GM19372 (cell line): ENCODE measurements around the gene JARID2.
A peak's percentile ranks its signal among the peaks of the same experiment; 100 is the strongest.

ENCODE experiments used
- ATAC-seq: cut with Tn5 transposase; IDR thresholded peaks from one replicate; pipeline ENCODE4 v1.9.1; 2021; ENCODE audit warnings: mild to moderate bottlenecking, low read depth, moderate library complexity; ENCODE audit not compliant: unreplicated experiment

The JARID2 gene

DNA sequence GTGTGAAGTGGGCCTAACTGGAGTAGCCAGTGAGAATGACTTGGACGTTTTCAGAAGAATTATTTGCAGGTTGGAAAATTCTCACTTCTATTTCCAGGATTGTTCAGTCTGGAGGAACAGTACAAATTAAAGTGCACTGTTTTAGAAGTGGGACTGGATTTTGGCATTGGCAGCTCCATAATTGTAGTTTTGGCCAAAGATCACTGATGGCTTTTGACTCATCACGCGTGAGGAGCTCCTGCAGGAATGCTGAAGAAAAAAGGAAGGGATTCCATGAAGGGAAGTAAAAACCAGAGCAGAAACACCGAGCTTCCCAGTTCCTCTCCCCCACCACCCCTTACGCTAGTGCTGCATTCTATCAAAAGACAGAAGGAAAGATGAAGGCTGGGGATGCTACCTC lies 103.5 kb downstream of the JARID2 start:
- ATAC-seq: no peak

DNA sequence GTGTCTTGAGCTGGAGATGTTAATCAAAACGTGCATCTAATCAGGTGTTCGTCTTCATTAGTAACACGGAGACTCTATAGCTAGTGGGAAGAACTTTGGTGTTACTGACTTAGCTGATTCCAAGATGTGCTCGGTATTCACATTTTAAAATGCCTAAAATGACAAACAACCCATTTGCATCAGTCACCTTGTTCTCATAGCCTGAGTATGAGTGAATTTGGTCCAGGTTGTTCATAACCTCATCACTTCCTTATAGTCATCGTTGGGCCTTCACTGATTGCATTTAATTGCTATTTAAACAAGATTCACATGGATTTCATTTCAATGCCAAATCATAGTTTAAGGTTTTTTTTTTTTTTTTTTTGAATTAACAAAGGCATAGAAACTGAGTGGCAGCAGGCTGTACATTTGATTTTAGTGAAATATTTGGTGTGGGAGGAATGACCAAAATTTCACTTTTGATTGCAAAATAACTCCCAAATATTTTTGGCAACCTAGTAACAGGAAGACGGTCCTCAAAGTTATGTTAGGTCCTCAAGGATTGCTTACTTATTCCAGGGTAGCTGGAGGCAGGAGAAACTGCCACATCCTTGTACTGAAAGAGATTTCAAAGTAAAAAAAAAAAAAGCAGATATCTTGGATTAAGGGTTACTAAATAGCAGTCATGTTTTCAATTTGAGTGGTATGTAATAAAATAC lies 104.7 kb downstream of the JARID2 start:
- ATAC-seq: no peak

GRCh38 chr6:15351631-15352030 lies 105.8 kb downstream of the JARID2 start:
- ATAC-seq: no peak

DNA sequence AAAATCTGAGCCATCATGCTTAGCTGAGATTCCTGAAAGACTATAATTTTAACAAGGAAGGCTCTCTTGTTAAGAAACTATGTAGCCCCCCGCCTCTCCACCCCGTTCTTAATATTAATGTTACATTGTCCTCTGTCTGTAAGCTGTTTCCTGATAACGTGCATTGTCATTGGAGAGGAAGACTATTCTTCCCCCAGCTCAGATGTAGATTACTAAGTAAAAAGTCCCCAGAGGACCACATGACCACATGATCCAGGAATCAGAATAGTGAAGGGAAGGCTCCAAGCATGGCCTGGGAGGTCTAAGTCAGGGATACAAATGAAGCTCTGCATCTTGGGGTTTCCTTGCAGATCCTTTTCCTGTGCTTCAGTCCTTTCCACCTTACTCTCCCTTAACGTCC lies 106.4 kb downstream of the JARID2 start:
- no peak for ATAC-seq

GRCh38 chr6:15352845-15353244 lies 107.0 kb downstream of the JARID2 start:
- ATAC-seq: no peak

DNA sequence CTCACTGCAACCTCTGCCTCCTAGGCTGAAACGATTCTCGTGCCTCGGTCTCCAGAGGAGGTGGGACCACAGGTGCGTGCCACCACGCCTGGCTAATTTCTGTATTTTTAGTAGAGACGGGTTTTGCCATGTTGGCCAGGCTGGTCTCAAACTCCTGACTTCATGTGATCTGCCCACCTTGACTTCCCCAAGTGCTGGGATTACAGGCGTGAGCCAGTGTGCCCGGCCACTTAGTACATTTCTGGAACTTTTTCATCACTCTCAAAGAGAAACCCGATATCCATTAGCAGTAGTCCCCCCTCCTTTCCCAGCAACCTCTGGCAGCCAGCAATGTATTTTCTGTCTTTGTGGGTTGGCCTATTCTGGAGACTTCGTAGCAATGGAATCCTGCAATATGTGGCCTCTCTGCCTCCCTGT lies 109.8 kb downstream of the JARID2 start:
- no peak for ATAC-seq

GRCh38 chr6:15356179-15356578 lies 110.3 kb downstream of the JARID2 start:
- ATAC-seq: no peak

DNA sequence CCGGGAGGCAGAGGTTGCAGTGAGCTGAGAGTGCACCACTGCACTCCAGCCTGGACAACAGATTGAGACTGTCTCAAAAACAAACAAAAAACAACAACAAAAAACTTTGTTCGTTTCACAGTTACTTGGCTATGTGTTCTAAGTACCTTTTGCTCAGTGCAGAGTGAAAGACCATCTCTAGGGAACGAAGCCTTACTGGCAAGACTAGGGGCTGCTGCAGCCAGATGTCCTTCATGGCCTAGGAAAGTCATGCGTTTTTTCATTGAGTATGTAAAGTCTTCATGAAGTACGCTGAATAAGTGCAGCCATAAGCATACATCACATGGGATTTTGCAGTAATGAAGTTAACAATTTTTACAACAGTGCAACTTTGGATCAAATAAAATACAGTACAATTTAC lies 111.1 kb downstream of the JARID2 start:
- no peak for ATAC-seq

DNA sequence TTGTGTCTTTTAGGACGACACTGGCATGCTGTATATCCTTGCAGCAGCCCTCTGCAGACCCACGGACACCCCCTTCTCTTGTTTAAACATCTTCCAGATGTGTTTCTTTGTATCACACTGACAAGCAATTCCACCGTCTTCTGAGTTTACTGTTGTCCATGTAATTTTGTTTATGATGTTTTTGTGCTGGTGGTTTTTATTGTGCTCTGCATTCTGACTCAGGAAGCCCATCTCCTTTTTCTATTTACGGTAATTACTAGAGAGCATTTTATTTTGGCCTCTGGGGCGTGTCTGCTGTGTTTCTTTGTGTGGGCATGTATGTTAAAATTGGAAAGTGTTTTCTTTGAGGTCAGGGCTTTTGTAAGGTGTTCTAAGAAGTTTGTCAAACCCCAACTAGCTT lies 111.9 kb downstream of the JARID2 start:
- ATAC-seq: no peak

DNA sequence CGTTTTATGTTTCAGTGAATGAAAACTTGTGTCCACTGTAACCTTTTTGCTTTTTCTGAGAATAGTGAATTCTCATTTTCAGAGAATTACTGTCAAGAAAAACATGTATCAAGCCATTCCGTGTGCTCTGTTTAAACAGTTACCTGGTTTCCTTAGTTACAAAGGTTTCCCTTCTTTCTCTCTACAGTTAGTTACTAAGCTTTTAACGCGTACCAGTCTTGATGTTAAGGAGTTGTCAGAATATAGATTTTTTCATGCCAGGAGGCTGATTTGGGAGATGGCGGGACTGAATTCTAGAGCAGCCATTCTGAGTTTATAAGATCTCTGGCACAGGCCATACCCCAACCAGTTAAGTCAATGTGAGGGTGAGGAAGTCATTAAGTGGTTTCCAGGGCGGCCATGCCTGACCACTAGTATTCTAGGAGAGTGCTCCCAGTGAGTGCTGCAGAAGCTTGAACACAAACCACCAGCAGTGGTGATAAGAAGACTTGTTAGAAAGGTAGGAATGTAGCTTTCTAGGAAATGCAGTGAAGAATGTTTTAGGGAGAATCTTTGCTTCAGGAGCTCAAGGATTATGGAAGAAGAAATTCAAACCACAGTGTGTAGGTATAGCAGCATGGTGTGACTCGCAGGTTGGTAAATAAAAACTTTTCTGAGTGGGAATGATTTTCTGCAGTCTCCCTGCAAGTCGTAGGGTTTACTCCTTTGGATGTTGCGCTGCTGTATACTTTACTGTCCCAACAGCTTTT lies 112.9 kb downstream of the JARID2 start:
- no peak for ATAC-seq

DNA sequence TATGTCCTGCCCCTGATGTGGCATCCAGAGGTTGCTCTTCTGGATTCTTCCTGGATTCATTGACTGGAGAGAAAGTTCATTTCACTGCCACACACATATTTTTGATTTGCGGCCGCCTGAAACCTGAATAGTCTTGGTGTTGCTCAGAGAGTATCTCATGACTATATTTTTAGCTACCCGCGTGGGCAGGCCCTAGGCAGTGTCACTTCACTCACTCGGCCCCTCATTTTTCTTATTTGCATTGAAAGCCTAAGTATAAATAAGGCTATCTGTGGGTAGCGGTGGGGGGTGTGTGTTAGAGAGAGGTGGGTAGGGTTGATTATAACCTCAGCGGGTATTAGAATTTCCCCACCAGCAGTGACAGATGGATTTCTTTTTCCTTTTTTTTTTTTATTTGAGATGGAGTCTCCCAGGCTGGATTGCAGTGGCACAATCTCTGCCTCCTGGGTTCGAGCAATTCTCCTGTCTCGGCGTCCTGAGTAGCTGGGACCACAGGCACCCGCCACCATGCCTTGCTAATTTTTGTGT lies 113.5 kb downstream of the JARID2 start:
- ATAC-seq: peak; percentile 71

GRCh38 chr6:15360300-15360699 lies 114.4 kb downstream of the JARID2 start:
- ATAC-seq: no peak

DNA sequence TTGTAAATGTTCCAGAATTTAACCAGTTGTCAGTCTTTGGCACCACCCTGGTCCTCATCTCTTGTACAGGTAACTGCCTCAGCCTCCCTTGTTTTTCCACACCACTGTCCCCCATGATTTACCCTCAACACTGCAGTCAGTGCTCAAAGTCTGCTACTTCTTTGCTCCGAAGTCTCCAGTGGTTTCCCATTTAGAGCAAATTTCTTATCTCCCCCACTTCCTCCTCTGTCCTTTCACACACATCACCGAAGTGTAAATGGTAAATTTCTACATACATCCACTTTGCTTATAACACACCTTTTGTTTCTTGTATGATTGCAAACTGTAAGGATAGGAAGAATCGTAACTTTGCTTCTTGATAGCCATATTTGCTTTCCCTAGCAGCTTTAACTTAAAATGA lies 115.3 kb downstream of the JARID2 start:
- ATAC-seq: no peak

DNA sequence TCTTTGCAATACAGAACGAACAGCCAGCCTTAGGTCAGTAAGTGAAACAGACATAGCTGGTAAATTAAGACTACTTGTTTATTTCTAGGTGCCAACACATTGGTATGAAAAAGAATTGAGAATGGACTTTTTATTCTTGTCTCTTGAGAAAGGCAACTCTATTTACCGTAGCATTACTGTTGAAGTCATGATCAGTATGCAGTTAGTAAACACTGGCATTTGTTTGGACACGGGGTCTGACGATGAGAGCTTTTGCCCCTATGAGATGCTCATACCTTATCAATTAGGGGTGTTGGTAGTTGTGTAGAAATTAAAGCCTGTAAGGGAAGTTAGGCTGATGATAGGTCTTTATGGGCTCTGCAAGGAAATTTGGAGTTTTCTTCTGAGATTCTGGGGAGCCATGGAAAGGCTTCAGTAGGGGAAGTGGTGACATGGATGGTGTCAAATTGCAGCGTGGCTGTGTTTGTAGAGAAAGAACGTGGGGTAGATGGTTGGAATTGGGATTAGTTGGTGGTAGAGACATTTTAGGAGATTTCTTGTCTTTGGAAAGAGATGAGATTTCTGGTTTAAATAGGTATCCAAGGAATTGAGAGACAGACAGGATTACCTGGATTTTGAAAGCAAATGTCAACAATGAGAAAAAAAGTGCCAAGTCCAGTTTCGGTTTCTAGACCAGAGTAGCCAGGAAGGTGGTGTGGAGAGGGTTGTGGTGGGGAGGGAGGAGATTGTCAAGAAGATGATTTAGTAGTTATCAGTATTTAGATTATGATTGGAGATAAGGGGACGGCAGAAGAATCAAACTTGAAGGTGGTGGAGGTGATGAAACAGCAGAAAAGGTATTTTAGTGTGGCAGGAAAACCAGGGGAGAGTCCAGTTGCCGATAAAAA lies 116.6 kb downstream of the JARID2 start:
- no peak for ATAC-seq

- no peak for ATAC-seq
Observed at GRCh38 chr6:15363164-15363522, 117.3 kb downstream of the JARID2 start.

GRCh38 chr6:15363523-15364400 lies 117.9 kb downstream of the JARID2 start:
- peak; percentile 49 for ATAC-seq

DNA sequence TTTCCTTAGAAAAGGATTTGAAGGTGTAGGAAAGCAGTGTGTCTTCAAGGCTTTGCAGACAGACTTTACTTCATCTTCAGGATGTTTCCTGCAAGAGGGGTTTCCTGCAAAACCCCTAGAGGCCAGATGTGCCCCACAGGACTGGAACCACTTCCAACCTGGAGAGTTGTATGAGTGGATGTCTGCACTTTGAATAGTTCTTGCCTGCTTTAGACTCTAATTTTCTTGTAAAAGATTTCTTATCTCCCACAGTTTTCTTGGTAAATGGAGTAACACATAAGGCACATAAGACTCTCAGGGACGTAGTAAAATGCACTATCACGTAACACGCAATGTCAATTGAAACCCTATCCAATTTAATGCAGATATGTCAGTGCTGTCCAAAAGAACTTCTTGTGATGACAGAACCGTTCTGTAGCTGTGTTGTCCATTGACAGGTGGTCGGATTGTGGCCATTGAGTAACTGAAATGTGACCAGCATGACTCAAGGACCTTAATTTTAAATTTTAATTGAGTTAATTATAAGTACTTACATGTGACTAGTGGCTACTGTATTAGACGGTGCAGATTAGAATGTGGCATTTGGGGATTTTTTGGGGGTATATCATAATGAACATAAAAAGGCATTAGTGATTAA lies 118.7 kb downstream of the JARID2 start:
- no peak for ATAC-seq

DNA sequence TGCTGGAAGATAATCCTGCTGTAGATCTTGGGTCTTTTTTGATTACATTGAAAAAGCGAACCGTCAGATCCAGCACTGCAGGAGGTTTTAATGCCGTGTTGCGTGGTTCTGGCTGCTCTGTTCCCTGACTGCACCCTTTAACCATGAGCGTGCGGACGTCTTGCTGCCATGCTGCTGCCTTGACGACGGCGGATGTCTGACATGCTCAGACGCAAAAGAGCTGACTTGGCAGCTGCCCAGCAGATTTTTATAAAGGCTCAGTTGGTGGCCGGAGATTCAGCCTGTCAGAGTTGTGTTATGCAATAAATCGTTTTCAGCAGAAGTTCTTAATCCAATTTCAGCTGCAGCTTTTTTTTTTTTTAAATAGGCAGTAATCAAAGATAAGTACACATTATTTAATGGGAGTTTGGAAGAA lies 119.4 kb downstream of the JARID2 start:
- no peak for ATAC-seq

DNA sequence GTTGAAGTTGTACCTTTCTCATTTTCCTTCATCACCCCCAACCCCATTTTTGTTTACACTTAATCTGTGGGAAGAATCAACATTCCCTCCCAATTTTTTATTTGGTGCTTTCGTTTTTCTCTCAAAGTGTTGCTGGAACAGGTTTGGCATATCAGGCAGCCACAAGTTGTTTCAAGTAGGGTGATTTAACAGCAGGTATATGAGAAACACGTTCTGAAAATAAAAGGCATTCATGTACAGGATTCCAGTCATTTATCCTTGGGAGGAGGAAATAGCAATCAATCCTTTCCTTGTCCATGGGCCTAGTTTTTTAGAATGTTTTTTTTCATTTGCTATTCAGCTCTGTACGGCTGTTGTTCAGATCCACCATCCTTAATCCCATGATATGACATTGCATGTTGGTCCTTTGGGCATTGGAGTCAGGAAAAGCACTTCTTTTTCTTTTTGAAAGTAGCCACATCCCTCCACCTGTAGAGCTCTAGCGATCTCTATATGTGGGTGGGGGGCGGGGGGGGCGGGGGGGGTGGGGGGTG lies 120.2 kb downstream of the JARID2 start:
- ATAC-seq: no peak
